ENCODE measurements around the gene SCUBE1.

Gene SCUBE1

DNA sequence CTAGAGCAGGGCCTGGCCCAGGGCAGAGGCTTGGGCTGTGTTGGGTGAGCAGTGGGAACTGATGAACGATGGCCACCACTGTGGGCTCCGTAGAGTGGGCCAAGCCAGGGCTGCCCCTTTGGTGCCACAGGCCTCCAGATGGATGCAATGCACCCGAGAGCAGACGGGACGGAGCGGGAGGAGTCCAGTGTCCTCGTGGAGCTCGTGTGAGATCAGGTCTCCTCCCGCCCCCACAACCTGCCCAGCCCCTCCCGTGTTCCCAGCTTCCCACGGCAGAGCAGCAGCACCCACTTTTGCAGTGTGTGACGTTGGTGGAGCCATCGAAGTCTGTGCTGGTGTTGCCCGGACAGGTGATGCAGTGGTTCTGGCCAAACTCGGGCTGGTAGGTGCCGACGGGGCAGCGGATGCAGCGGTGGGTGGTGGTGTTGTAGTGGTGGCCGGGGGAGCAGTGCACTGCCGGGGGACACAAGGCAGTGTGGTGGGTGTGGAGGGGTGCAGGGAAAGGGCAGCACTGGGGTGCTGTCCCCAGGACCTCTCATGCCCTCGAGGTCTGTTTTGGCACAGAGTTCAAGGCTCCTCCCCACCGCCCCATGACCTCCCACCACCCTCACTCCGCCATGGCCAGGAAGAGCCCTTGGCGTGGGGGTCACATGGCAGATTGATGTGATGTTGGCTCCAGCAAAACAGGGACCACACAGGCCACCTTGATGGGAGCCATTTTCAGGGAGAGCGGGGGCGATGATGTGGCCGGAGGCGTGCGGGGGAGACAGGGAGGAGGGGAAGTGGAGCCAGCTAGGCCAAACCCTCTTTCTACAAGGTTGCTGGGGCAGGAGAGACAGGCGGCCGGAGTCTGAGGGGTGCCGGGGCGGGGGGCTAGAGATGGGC lies 132.3 kb downstream of the SCUBE1 start:
- TF ChIP-seq, protein P1, sequence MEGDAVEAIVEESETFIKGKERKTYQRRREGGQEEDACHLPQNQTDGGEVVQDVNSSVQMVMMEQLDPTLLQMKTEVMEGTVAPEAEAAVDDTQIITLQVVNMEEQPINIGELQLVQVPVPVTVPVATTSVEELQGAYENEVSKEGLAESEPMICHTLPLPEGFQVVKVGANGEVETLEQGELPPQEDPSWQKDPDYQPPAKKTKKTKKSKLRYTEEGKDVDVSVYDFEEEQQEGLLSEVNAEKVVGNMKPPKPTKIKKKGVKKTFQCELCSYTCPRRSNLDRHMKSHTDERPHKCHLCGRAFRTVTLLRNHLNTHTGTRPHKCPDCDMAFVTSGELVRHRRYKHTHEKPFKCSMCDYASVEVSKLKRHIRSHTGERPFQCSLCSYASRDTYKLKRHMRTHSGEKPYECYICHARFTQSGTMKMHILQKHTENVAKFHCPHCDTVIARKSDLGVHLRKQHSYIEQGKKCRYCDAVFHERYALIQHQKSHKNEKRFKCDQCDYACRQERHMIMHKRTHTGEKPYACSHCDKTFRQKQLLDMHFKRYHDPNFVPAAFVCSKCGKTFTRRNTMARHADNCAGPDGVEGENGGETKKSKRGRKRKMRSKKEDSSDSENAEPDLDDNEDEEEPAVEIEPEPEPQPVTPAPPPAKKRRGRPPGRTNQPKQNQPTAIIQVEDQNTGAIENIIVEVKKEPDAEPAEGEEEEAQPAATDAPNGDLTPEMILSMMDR (IDR thresholded peaks at IDR 0.05; ENCODE audit: low read depth, low read length) = no peak

DNA sequence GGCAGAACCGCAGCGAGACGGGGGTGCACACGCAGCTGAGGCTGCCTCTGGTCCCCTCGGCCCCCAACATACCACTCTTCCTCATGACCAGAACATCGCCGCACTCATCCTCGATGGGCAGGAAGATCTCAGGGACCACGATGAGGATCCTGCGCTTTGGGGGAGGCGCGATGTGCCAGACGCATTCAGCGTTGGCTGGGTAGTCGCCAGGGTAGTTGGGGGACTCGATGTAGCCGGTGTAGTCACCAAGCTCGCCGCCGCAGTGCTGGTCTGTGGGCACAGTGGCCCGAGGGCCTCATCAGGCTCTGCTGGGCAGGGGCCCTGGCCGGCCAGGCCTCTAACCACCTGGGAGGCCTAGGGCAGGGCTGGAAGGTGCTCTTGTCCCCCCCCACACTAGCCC lies 133.2 kb downstream of the SCUBE1 start:
- no peak overlapping the region for H3K4me3 ChIP-seq (ENCODE audit: low read depth, low read length)
- TF ChIP-seq, protein P1 (IDR thresholded peaks at IDR 0.05; ENCODE audit: low read depth, low read length) = no peak

More for the DNA sequence above, 132.3 kb downstream of the SCUBE1 start:
- H3K4me3 ChIP-seq (ENCODE audit: low read depth, low read length) = no peak overlapping the region

DNA sequence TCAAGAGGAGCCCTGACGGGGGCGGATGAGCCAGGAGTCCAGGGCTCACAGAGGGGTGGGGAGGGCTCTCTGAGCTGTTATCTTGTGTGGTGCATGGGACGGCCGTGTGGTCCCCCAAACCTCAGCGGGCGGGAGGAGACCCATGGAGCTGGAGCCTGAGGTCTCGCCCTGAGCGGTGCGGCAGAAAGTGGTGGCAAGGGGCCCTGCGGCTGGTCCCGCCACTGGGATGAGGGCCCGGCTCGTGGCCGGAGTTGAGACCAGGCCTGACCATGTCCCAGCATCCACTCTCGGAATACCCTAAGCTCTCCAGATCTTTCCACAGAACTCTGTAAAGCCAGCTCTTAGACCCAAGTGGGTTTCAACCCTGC lies 133.7 kb downstream of the SCUBE1 start:
- TF ChIP-seq, protein P1 (IDR thresholded peaks at IDR 0.05; ENCODE audit: low read depth, low read length) = no peak
- no peak overlapping the region for H3K4me3 ChIP-seq (ENCODE audit: low read depth, low read length)

- TF ChIP-seq, protein P1 (IDR thresholded peaks at IDR 0.05; ENCODE audit: low read depth, low read length) = no peak
- no peak overlapping the region for H3K4me3 ChIP-seq (ENCODE audit: low read depth, low read length)
Measured at GRCh38 chr22:43208703-43209522, 134.3 kb downstream of the SCUBE1 start.

DNA sequence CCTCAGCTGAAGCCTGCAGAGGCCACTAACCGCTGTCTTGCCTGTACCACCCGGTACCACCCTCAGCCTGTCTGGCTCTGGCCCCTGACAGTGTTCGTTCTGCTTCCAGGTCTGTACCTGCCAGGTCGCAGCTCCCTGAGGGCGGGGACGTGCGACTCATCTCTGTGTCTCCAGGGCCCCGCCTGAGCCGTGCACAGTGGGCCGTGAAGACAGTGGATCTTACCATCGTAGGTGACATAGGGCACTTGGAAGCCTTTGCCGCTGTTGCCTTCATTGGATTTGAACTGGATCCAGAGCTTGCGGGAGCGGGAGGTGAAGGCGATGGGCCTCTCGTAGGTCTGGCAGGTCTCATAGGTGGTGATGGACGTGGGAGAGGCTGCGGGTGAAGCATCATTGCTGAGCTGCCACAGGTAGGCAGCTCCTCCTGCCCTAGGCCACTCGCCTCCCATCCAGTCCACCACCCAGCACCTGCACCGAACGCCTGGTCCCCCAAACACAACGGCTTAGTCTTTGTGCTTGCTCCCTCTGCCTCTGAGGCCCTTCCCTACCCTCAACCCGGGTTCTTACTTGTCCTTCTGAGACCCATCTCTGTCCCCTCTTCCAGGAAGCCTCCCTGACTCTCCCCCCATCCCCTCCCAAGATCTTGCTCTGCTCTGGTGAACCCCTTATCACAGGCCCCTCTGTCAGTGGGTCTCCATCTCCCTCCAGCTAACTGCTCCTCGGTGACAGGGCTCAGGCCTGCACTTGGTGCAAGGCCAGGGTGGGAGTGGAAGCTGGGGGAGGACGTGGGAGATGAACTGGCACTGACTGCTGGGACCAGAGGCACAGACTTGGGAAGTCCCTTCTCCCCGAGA lies 135.1 kb downstream of the SCUBE1 start:
- TF ChIP-seq, protein P1 (IDR thresholded peaks at IDR 0.05; ENCODE audit: low read depth, low read length) = no peak
- H3K4me3 ChIP-seq (ENCODE audit: low read depth, low read length) = no peak overlapping the region

DNA sequence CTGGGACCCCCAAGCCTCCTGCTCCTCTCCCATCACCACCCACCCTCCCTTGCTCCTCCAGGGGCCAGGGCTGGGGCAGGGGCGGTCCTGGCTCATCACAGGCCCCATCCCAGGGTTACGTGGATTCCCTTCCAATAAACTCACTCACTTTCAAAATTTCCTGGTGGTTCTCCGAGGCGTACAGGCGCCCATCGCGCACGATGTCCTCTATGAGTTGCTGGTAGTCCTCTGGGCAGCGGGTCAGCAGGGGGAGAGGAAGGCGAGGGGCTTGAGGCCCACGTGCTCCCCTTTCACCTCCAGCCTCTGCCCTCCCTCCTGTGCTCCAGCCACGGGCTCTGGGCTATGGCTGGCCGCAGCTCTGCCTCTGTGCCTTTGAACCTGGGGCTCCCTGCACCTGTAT lies 135.8 kb downstream of the SCUBE1 start:
- TF ChIP-seq, protein P1 (IDR thresholded peaks at IDR 0.05; ENCODE audit: low read depth, low read length) = no peak
- no peak overlapping the region for H3K4me3 ChIP-seq (ENCODE audit: low read depth, low read length)
